H9 (cell line): ENCODE results near the gene ILF2. TPM values are rescaled to one million over a fixed set of nuclear protein-coding genes. Genes with fewer than 3 reads are reported as not detected.

ENCODE experiments used
- DNase-seq: peaks from one replicate; pipeline ENCODE4 v3.0.0-alpha.2; 2017
- H2AFZ ChIP-seq: one replicate; pipeline ENCODE4 v1.6.1; 2013; ENCODE audit warnings: mild to moderate bottlenecking, low read length, control low read depth, moderate library complexity
- H2AK5ac ChIP-seq: 2 replicates; pipeline ENCODE4 v1.6.1; 2013; ENCODE audit warnings: low read length, control low read depth, mixed read lengths; ENCODE audit not compliant: insufficient read length
- H2BK120ac ChIP-seq: one replicate; pipeline ENCODE4 v1.6.1; 2013; ENCODE audit warnings: low read depth, mild to moderate bottlenecking, low read length, control low read depth, inconsistent platforms; ENCODE audit not compliant: poor library complexity, severe bottlenecking
- H2BK12ac ChIP-seq: 2 replicates; pipeline ENCODE4 v1.6.1; 2013; ENCODE audit warnings: low read length, control low read depth, mixed read lengths, low read depth; ENCODE audit not compliant: insufficient read length
- H2BK15ac ChIP-seq: 2 replicates; pipeline ENCODE4 v1.6.1; 2013; ENCODE audit warnings: low read depth, low read length, control low read depth
- H2BK20ac ChIP-seq: one replicate; pipeline ENCODE4 v1.6.1; 2013; ENCODE audit warnings: low read depth, mild to moderate bottlenecking, low read length, control low read depth, inconsistent platforms; ENCODE audit not compliant: poor library complexity, severe bottlenecking
- H2BK5ac ChIP-seq: 2 replicates; pipeline ENCODE4 v1.6.1; 2013; ENCODE audit warnings: low read length, control low read depth, mixed read lengths; ENCODE audit not compliant: insufficient read length
- H3K14ac ChIP-seq: 2 replicates; pipeline ENCODE4 v1.6.1; 2013; ENCODE audit warnings: low read length, control low read depth; ENCODE audit not compliant: insufficient read depth
- H3K18ac ChIP-seq: 2 replicates; pipeline ENCODE4 v1.6.1; 2013; ENCODE audit warnings: low read depth, mild to moderate bottlenecking, mixed read lengths, low read length, control low read depth; ENCODE audit not compliant: insufficient read length
- H3K23ac ChIP-seq: 2 replicates; pipeline ENCODE4 v1.6.1; 2013; ENCODE audit warnings: low read length, control low read depth, mixed read lengths, low read depth; ENCODE audit not compliant: insufficient read length
- H3K23me2 ChIP-seq: 2 replicates; pipeline ENCODE4 v1.6.1; 2013; ENCODE audit warnings: low read depth, mild to moderate bottlenecking, mixed read lengths, low read length, control low read depth; ENCODE audit not compliant: insufficient read length, poor library complexity, severe bottlenecking
- H3K27ac ChIP-seq: 2 replicates; pipeline ENCODE4 v1.5.1; 2013; ENCODE audit warnings: low read length, control low read depth, mixed read lengths, low read depth; ENCODE audit not compliant: insufficient read length
- H3K27me3 ChIP-seq: 2 replicates; pipeline ENCODE4 v1.6.1; 2013; ENCODE audit warnings: low read length, control low read depth, inconsistent platforms; ENCODE audit not compliant: insufficient read depth
- H3K4ac ChIP-seq: 2 replicates; pipeline ENCODE4 v1.6.1; 2013; ENCODE audit warnings: low read depth, mild to moderate bottlenecking, control low read depth, inconsistent platforms, low read length, moderate library complexity
- H3K4me1 ChIP-seq: 2 replicates; pipeline ENCODE4 v1.6.1; 2013; ENCODE audit warnings: low read length, control low read depth, inconsistent platforms; ENCODE audit not compliant: insufficient read depth
- H3K4me2 ChIP-seq: 2 replicates; pipeline ENCODE4 v1.6.1; 2013; ENCODE audit warnings: low read length, control low read depth, mixed read lengths; ENCODE audit not compliant: insufficient read length, insufficient read depth
- H3K56ac ChIP-seq: 2 replicates; pipeline ENCODE4 v1.6.1; 2013; ENCODE audit warnings: low read depth, mild to moderate bottlenecking, mixed read lengths, low read length, control low read depth; ENCODE audit not compliant: insufficient read length
- H3K79me1 ChIP-seq: 2 replicates; pipeline ENCODE4 v1.6.1; 2013; ENCODE audit warnings: low read depth, mild to moderate bottlenecking, moderate library complexity, low read length, control low read depth, inconsistent platforms; ENCODE audit not compliant: insufficient read depth, poor library complexity, severe bottlenecking
- H3K79me2 ChIP-seq: 2 replicates; pipeline ENCODE4 v1.6.1; 2013; ENCODE audit warnings: low read length, control low read depth, inconsistent platforms; ENCODE audit not compliant: insufficient read depth
- H3K9ac ChIP-seq: 2 replicates; pipeline ENCODE4 v1.6.1; 2013; ENCODE audit warnings: low read length, control low read depth, mixed read lengths; ENCODE audit not compliant: insufficient read length; ENCODE audit errors: extremely low read depth
- H3K9me3 ChIP-seq: one replicate; pipeline ENCODE4 v1.6.1; 2013; ENCODE audit warnings: low read depth, low read length, inconsistent platforms; ENCODE audit not compliant: control insufficient read depth
- H3T11ph ChIP-seq: one replicate; pipeline ENCODE4 v1.6.1; 2013; ENCODE audit warnings: mild to moderate bottlenecking, low read length, control low read depth, inconsistent platforms
- H4K20me1 ChIP-seq: one replicate; pipeline ENCODE4 v1.6.1; 2013; ENCODE audit not compliant: control insufficient read depth, insufficient read length, insufficient read depth
- H4K5ac ChIP-seq: 2 replicates; pipeline ENCODE4 v1.6.1; 2013; ENCODE audit warnings: low read depth, mild to moderate bottlenecking, mixed read lengths, low read length, control low read depth; ENCODE audit not compliant: insufficient read length
- H4K8ac ChIP-seq: replicated peaks from 2 replicates; pipeline ENCODE4 v1.6.1; 2013; ENCODE audit warnings: low read length, control low read depth, mixed read lengths, low read depth; ENCODE audit not compliant: insufficient read length
- H4K91ac ChIP-seq: 2 replicates; pipeline ENCODE4 v1.6.1; 2013; ENCODE audit warnings: low read depth, mild to moderate bottlenecking, moderate library complexity, mixed read lengths, low read length, control low read depth; ENCODE audit not compliant: insufficient read length
- H3K27ac Mint-ChIP-seq, 3 experiments: 2 replicates in 2 of 3; 3 replicates in 1 of 3; pipeline ENCODE4 v1.8.0; 2020 to 2021; ENCODE audit warnings: mixed read lengths in 3 of 3, mild to moderate bottlenecking in 1 of 3, moderate library complexity in 1 of 3
- H3K27me3 Mint-ChIP-seq: 2 replicates; pipeline ENCODE4 v1.8.0; 2021; ENCODE audit warnings: low read depth, mild to moderate bottlenecking, moderate library complexity, mixed read lengths
- H3K36me3 Mint-ChIP-seq, 3 experiments: 2 replicates in 2 of 3; 3 replicates in 1 of 3; pipeline ENCODE4 v1.8.0; 2020 to 2021; ENCODE audit warnings: low read depth in 3 of 3, mixed read lengths in 3 of 3; ENCODE audit not compliant: insufficient read depth in 1 of 3
- H3K4me1 Mint-ChIP-seq, 2 experiments: 2 replicates each; pipeline ENCODE4 v1.8.0; 2020; ENCODE audit warnings: mixed read lengths in 2 of 2
- H3K4me3 Mint-ChIP-seq, 2 experiments: 2 replicates in 1 of 2; 3 replicates in 1 of 2; pipeline ENCODE4 v1.8.0; 2020 to 2021; ENCODE audit warnings: mild to moderate bottlenecking in 2 of 2, mixed read lengths in 2 of 2, moderate library complexity in 1 of 2
- H3K9me3 Mint-ChIP-seq, 2 experiments: 2 replicates in 1 of 2; 3 replicates in 1 of 2; pipeline ENCODE4 v1.8.0; 2020; ENCODE audit warnings: mild to moderate bottlenecking in 2 of 2, mixed read lengths in 2 of 2, moderate library complexity in 1 of 2
- WGBS: extraction: QIAGEN DNeasy Blood & Tissue Kit; methylation state at CpG from one replicate; pipeline ENCODE4 v1.1.7; 2013; ENCODE audit warnings: missing lambda C conversion rate, low lambda C conversion rate, mixed read lengths; ENCODE audit not compliant: insufficient read length; ENCODE audit errors: extremely low coverage; 5-methylcytosine and 5-hydroxymethylcytosine counted together
- total RNA-seq: library from RNA; stranded (reverse); gene quantifications from 2 replicates; pipeline ENCODE4 v1.2.1, GENCODE V29; 2021
- TF ChIP-seq, protein P1 (sequence below): fragments of 200-600 bp; sonication (generic); conservative IDR thresholded peaks from 3 replicates; pipeline ENCODE4 v1.8.0; 2021; ENCODE audit warnings: antibody characterized with exemption, mild to moderate bottlenecking

ILF2 gene
- total RNA-seq, 1 experiment from 2014 or later = 357 TPM

DNA sequence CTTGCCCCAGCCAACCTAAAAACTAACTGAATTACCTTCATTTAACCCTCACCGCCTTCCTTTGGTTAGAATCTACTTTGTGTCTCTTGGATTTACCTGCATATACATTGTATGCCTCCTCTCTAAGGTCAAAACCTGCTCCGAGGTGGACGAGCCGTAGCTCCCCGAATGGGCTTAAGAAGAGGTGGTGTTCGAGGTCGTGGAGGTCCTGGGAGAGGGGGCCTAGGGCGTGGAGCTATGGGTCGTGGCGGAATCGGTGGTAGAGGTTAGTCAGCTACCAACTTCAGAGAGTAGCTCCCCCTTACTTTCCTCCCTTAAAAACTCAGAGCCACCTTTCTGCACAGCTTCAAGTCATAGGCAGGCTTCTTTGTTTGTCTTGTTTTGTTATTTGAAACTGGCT lies 27.7 kb downstream of the ILF2 start:
- Mint-ChIP-seq H3K36me3 (peaks cover 50 to 86% (median 79%) of the 10 kb centered on the region in 3 experiments; a peak in 6 of 7 replicates), H3K27ac (no peak overlapping the region; a peak in 1 of 7 replicates), H3K9me3 (no peaks in the 10 kb centered on the region), H3K27me3 (no peaks in the 10 kb centered on the region), H3K4me1 (peaks cover 6% of the 10 kb centered on the region in 2 experiments), H3K4me3 (no peak overlapping the region)
- Histone ChIP-seq H2AFZ (no peak overlapping the region), H4K8ac (no peak overlapping the region), H4K20me1 (no peaks in the 10 kb centered on the region), H3K4ac (no peak overlapping the region), H3K27ac (no peak overlapping the region), H3K23ac (no peak overlapping the region), H2BK120ac (no peak overlapping the region), H2BK15ac (no peak overlapping the region), H2BK20ac (no peak overlapping the region), H3K14ac (no peak overlapping the region), H3K56ac (no peak overlapping the region), H2BK5ac (no peak overlapping the region), H3K23me2 (no peaks in the 10 kb centered on the region), H3K4me1 (no peaks in the 10 kb centered on the region), H3K79me2 (no peaks in the 10 kb centered on the region), H3K9ac (no peak overlapping the region), H2BK12ac (no peak overlapping the region), H3T11ph (no peak overlapping the region), H3K4me2 (no peak overlapping the region), H3K9me3 (no peaks in the 10 kb centered on the region), H3K79me1 (peaks cover 4% of the 10 kb centered on the region), H3K18ac (no peak overlapping the region), H4K5ac (no peak overlapping the region), H4K91ac (no peak overlapping the region), H2AK5ac (no peak overlapping the region), H3K27me3 (no peaks in the 10 kb centered on the region)
- no CpG with 5 or more reads among the region's 11 CpGs for WGBS
- DNase-seq = no peak
- TF ChIP-seq, protein P1, sequence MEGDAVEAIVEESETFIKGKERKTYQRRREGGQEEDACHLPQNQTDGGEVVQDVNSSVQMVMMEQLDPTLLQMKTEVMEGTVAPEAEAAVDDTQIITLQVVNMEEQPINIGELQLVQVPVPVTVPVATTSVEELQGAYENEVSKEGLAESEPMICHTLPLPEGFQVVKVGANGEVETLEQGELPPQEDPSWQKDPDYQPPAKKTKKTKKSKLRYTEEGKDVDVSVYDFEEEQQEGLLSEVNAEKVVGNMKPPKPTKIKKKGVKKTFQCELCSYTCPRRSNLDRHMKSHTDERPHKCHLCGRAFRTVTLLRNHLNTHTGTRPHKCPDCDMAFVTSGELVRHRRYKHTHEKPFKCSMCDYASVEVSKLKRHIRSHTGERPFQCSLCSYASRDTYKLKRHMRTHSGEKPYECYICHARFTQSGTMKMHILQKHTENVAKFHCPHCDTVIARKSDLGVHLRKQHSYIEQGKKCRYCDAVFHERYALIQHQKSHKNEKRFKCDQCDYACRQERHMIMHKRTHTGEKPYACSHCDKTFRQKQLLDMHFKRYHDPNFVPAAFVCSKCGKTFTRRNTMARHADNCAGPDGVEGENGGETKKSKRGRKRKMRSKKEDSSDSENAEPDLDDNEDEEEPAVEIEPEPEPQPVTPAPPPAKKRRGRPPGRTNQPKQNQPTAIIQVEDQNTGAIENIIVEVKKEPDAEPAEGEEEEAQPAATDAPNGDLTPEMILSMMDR = no peak
